Hematopoietic multipotent progenitor cell (in vitro differentiated cells): ENCODE data around the gene TCTN2. TPM values are rescaled to one million over a fixed set of nuclear protein-coding genes. Genes with fewer than 3 reads are reported as not detected.

ENCODE experiments used
- DNase-seq, 3 donors: peaks; one replicate each; pipeline ENCODE4 v3.0.0-alpha.2; 2011 to 2015; ENCODE audit warnings: low read depth in 2 of 3, low spot score in 2 of 3
- total RNA-seq: library from RNA; depleted of rRNA; stranded (reverse); fragments of >200 nt; gene quantifications from one replicate; pipeline ENCODE4 v1.2.3, GENCODE V29; 2012

Gene TCTN2
- total RNA-seq, 1 donor, result 21.0 TPM

- no peak for DNase-seq
These were observed 13.1 kb downstream of the TCTN2 start for GRCh38 chr12:123683964-123684363.

DNA sequence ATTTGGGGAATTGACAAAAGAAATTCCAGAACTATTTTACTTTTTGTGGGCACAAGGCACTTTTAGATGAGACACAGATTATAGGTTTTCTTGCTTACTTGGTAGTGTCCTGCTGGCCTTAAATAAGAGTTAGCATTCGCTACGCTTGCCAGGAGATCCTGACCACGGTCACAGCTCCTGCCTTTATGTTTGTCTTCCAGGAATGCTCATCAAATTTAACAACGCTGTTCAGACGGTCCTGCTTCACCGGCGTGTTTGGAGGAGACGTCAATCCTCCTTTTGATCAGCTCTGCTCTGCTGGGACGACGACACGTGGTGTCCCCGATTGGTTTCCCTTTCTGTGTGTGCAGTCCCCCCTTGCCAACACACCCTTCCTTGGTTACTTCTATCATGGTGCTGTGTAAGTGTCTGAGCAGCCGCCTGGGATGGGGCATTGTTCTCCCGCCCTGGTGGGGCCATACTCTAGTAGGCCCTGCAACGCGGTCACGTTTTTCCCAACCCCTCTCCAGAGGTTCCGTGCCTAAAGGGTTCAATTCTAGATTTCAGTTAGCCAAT is 15.8 kb downstream of the TCTN2 start:
- DNase-seq, result no peak

DNA sequence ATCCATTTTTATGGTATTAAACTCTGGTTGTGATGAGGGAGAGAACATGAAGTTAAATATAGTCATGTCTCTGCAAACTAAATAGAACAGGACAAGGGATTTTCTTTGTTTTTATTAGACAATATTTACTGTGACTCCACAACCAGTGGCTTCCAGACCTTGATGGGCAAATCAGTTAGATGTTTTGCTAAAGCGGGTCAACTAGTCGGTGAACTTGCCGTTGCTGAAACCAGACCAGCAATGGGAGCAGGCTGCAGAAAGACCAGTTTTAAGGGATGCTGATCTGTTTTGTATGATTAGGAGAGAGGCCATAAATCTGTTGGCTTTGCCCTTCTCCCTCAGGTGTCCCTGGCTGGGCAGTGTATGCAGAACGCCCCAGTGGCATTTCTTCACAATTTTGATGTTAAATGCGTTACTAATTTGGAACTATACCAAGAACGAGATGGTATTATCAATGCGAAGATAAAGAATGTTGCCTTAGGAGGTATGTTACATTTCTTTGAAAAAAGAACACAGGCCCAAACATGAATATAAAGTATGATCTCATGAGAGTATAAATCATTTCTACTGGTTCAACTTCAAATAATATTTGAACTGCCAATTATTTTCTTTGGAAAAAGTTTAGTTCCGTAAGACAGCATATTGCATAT is 19.4 kb downstream of the TCTN2 start:
- no peak for DNase-seq

GRCh38 chr12:123696207-123696606 is 25.3 kb downstream of the TCTN2 start:
- DNase-seq, result no peak

GRCh38 chr12:123696646-123697045 is 25.7 kb downstream of the TCTN2 start:
- DNase-seq, result no peak

DNA sequence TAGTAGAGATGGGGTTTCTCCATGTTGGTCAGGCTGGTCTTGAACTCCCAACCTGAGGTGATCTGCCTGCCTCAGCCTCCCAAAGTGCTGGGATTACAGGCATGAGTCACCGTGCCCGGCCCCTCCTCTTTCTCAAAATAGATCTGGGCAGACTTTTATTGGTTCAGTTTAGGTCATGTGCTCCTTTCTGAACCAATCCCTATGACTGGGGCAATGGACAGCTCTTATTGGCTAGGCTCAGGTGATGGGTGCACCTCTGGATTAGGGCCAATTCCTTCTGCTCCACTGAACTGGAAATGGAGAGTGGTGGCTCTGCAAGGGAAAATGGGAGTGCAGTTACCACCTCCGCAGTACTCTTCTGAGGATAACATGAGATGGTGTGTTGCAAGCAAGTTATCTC is 35.0 kb downstream of the TCTN2 start:
- DNase-seq, result no peak

- peak in 1 of 3 donors; percentile 32 for DNase-seq
These were observed 36.6 kb downstream of the TCTN2 start for GRCh38 chr12:123707466-123707865.

GRCh38 chr12:123712780-123713319 is 41.9 kb downstream of the TCTN2 start:
- DNase-seq, result no peak

DNA sequence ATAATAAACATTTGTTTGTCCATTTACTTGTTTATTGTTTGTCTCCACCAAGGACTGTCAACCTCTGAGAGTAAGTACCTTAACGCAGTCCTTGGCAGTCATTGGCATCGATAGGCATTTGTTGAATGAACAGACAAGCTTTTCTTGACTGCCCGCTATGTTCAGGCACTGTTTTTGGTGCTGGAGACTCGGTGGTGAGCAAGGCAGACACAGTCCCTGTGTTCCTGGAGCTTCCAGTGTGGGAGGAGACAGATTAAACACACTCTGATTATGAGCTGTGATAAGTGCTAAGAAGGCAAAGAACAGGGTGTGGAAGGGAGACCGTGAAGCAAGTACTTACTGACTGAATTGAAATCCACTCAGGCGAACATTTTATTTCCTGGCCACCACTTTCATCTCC is 42.5 kb downstream of the TCTN2 start:
- DNase-seq, result no peak

- DNase-seq, result no peak
These were observed 43.1 kb downstream of the TCTN2 start for GRCh38 chr12:123713823-123714585.

- DNase-seq, result no peak
These were observed 44.3 kb downstream of the TCTN2 start for GRCh38 chr12:123715195-123715594.

- DNase-seq, result no peak
These were observed 46.4 kb downstream of the TCTN2 start for GRCh38 chr12:123717350-123717749.

GRCh38 chr12:123720141-123720814 is 49.4 kb downstream of the TCTN2 start:
- DNase-seq, result no peak

- DNase-seq, result no peak
These were observed 50.3 kb downstream of the TCTN2 start for GRCh38 chr12:123721245-123721644.

DNA sequence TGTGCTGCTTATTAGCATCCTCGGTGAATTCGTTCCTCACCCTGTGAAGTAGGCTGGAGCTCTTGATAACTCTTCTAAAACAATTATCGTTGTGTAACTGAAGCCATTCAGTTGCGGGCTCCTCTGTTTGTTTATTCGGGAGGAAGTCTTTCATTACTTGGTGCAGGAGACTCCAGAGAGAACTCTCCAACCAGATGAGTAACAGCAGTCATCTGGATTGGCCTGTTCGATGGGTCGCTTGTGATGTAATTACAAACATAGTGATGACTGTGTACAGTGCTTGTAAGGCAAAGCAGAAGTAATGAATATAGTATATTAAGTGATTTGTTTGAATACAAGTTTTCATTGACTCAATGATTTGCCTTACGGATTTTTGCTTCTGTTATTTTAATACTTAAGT is 52.1 kb downstream of the TCTN2 start:
- no peak for DNase-seq

DNA sequence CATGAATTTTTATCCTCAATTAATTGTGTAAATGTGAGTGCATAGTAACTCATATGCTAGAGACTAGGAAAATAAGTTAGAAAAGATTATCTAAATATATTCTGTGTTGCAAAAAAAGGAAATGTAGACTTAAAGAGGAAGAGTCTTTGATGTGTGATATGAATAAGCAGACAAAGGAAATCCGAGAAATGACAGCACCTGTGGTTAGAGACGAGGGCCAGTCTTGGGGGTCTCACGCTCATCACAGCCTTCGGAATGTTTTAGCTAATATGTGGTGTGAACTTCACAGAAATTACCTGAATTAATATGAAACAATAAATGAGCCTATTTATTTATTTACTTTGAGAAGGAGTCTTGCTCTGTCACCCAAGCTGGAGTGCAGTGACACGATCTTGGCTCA is 52.9 kb downstream of the TCTN2 start:
- DNase-seq, result peak in 1 of 3 donors; percentile 44

GRCh38 chr12:123726244-123726643 is 55.3 kb downstream of the TCTN2 start:
- no peak for DNase-seq

DNA sequence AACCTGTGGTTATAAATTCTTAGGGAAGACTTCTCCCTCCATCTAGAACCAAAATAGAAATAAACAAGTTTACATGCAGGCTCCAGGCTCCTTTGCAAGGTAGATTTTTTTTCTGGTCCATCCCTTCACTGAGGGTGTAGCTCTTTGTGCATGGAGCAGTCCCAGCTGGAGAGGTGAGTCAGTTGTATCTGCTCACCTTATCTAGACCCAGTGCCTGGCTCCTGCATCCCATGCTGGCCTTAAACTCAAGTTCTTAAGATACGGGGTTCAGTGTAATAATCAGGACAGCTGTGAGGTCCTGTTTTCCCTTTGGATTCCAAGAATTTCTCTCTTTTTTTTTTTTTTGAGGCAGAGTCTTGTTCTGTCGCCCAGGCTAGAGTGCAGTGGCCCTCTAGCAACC is 56.0 kb downstream of the TCTN2 start:
- no peak for DNase-seq

DNA sequence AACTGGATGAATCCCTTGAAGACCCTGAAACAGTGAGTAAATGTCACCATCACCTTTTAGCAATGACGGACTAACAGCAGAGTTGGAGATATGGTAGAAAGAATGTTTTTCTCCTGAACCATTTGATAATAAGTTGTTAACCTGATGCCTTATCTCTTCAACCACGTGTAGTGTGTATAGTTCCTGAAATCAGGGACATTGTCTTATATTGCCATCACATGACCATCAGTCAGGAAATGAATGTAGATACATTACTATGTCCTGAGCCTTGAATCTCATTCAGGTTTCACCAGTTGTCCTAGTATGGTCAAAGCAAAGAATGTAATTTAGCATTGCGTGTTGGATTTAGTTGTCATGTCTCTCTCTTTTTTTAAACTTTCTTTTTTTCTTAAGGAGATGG is 57.0 kb downstream of the TCTN2 start:
- DNase-seq, result no peak

DNA sequence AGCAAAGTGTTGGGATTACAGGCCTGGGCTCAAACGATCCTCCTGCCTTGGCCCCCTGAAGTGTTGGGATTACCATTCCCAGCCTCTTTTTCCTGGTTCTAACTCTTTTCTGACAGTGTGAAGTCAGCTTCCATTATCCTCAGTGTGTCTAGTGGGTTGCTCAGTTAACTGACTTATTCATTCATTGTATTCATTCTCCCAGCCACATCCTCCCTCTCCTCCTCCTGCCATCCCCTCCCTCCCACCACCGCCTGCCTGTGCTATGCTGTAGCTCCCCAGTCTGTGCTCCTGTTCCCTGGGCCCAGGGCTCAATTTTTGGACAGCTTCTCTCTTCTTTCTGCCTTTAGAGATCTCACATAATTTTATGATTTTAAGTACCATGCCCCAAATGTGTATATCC is 60.7 kb downstream of the TCTN2 start:
- no peak for DNase-seq

DNA sequence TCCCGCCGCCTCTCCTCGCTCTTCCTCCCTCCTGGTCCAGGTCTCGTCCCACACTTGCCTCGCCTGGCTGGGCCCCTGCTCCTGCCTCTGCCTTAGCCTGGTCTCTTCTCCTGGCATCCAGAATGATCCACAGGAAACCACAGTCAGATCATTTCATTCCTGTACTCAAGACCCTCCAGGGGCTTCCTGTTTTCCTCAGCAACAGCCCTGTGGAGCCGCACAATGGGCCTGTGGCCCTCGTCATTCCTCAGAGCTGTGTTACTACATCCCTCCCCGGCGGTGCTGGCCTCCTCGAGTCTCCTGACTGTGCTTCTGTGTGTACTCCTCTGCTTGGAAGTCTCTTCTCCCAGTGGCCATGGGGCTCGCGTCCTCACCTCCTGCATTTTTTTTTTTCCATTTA is 61.3 kb downstream of the TCTN2 start:
- DNase-seq, result no peak
